Suprapubic skin (tissue), 3 donors: ENCODE data around the gene ADAMTS7.

ENCODE experiments used
- EP300 ChIP-seq: sonication (generic); formaldehyde crosslinking; IDR thresholded peaks from one replicate; pipeline ENCODE4 v1.6.1; 2017; ENCODE audit warnings: antibody characterized with exemption
- POLR2A ChIP-seq, 2 donors: fragments of 450-650 bp; IDR thresholded peaks; one replicate each; pipeline ENCODE4 v1.6.1; 2017; ENCODE audit warnings: antibody characterized with exemption in 2 of 2, mild to moderate bottlenecking in 2 of 2, moderate library complexity in 2 of 2
- TF ChIP-seq, protein P1 (sequence below), 2 donors: fragments of 200-600 bp in 1 of 2; fragments of 450-650 bp in 1 of 2; sonication (generic) in 1 of 2; IDR thresholded peaks; one replicate each; pipeline ENCODE4 v1.5.1; 2016 to 2019; ENCODE audit warnings: antibody characterized with exemption in 2 of 2, mild to moderate bottlenecking in 1 of 2, moderate library complexity in 1 of 2

DNA sequence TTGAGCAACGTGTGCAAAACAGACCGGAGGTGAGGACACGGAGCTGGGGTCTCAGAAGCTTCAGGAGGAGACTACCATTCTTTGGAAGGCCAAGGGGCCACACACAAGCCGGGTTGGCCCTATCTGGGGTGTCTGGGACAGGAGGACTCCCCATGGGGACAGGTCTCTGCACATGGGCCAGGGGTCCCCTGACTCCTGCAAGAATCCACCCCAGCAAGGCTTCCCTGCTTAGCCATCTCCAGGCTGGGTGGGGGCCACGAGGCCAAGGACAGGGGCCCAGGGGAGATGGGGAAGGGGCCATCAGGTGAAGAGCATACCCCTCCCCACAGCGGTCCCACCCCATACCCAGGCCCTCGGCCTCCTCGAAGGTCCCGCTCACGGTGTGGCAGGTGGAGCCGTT is 38.5 kb downstream of the ADAMTS7 start:
- TF ChIP-seq POLR2A (IDR thresholded peaks at IDR 0.05) (no peak), EP300 (no peak)
- TF ChIP-seq, protein P1, sequence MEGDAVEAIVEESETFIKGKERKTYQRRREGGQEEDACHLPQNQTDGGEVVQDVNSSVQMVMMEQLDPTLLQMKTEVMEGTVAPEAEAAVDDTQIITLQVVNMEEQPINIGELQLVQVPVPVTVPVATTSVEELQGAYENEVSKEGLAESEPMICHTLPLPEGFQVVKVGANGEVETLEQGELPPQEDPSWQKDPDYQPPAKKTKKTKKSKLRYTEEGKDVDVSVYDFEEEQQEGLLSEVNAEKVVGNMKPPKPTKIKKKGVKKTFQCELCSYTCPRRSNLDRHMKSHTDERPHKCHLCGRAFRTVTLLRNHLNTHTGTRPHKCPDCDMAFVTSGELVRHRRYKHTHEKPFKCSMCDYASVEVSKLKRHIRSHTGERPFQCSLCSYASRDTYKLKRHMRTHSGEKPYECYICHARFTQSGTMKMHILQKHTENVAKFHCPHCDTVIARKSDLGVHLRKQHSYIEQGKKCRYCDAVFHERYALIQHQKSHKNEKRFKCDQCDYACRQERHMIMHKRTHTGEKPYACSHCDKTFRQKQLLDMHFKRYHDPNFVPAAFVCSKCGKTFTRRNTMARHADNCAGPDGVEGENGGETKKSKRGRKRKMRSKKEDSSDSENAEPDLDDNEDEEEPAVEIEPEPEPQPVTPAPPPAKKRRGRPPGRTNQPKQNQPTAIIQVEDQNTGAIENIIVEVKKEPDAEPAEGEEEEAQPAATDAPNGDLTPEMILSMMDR (IDR thresholded peaks at IDR 0.05): no peak
